SHP77 treated with DMSO at 0.1 percent for 48 hours (cell line): Measurements from ENCODE around the gene COPS7B.
A peak's percentile ranks its signal among the peaks of the same experiment; 100 is the strongest.
"Not testable (repeated sequence)": the region's sequence is repeated elsewhere in the genome, so short reads cannot be mapped to it uniquely, and the experiment has no call there.

Experiments
- DNase-seq: peaks from one replicate; lab custom pipeline; 2025; lab: John Stamatoyannopoulos, UW

COPS7B gene

GRCh38 chr2:231786177-231786916 is at the start of gene COPS7B:
COPS7B (plus strand) TSS chr2:231786445; CDS start chr2:231788571, 2,126 bp downstream.
- peak; percentile 68 for DNase-seq

- no peak for DNase-seq
Observed at GRCh38 chr2:231737761-231738160, 48.5 kb upstream of the COPS7B start.

- DNase-seq: no peak
Observed at GRCh38 chr2:231743376-231744116, 42.7 kb upstream of the COPS7B start.

GRCh38 chr2:231745303-231746038 is 40.8 kb upstream of the COPS7B start:
- no peak for DNase-seq

GRCh38 chr2:231748153-231748896 is 37.9 kb upstream of the COPS7B start:
- DNase-seq: not testable (repeated sequence)

GRCh38 chr2:231749016-231749415 is 37.2 kb upstream of the COPS7B start:
- DNase-seq: not testable (repeated sequence)

- no peak for DNase-seq
Observed at GRCh38 chr2:231751042-231751815, 35.0 kb upstream of the COPS7B start.

GRCh38 chr2:231752061-231752460 is 34.2 kb upstream of the COPS7B start:
- DNase-seq: no peak

- DNase-seq: no peak
Observed at GRCh38 chr2:231761735-231762134, 24.5 kb upstream of the COPS7B start.

GRCh38 chr2:231764124-231764523 is 22.1 kb upstream of the COPS7B start:
- DNase-seq: no peak

GRCh38 chr2:231764760-231765159 is 21.5 kb upstream of the COPS7B start:
- DNase-seq: no peak

GRCh38 chr2:231765496-231765929 is 20.7 kb upstream of the COPS7B start:
- DNase-seq: no peak

GRCh38 chr2:231769170-231770136 is 16.8 kb upstream of the COPS7B start:
- DNase-seq: no peak

GRCh38 chr2:231780123-231780908 is 5.9 kb upstream of the COPS7B start:
- no peak for DNase-seq

GRCh38 chr2:231780909-231781797 is 5.1 kb upstream of the COPS7B start, which contains the start of gene PDE6D:
PDE6D (minus strand) TSS chr2:231781282; CDS start chr2:231781114, 168 bp downstream.
- peak; percentile 93 for DNase-seq

- no peak for DNase-seq
Observed at GRCh38 chr2:231781798-231782726, 4.2 kb upstream of the COPS7B start.

- no peak for DNase-seq
Observed at GRCh38 chr2:231785413-231785812, 832 bp upstream of the COPS7B start.
